ENCODE measurements around the gene ZFAND3.

GRCh38 chr6:38174806-38175495 lies 355.4 kb downstream of the ZFAND3 start:
- TF ChIP-seq ZNF274 (IDR thresholded peaks at IDR 0.05; ENCODE audit: low read depth, low read length) (no peak), SUZ12 (IDR thresholded peaks at IDR 0.05; ENCODE audit: extremely low read depth, insufficient read depth, insufficient read length) (no peak), YY1 (IDR thresholded peaks at IDR 0.05; ENCODE audit: insufficient read depth, insufficient read length) (no peak)

All from NT2/D1 (cell line).